K562 (cell line): Measurements from ENCODE around the gene DAGLA. TPM values are rescaled to one million over a fixed set of nuclear protein-coding genes. Genes with fewer than 3 reads are reported as not detected.
A peak's percentile ranks its signal among the peaks of the same experiment; 100 is the strongest.

ENCODE experiments used
- ARNT ChIP-seq, 2 experiments: fragments of 450-650 bp; IDR thresholded peaks; 2 replicates each; pipeline ENCODE4 v1.6.1; 2016; ENCODE audit warnings: mild to moderate bottlenecking in 1 of 2
- BACH1 ChIP-seq: fragments of 200-800 bp; sonication (Bioruptor generic); IDR thresholded peaks from 2 replicates; pipeline ENCODE4 v1.6.1; 2016; ENCODE audit warnings: missing genetic modification characterization, missing compliant biosample characterization
- BHLHE40 ChIP-seq: IDR thresholded peaks from 2 replicates; pipeline ENCODE4 v1.6.1; 2011; ENCODE audit warnings: low read length, improper control_type of control experiment
- E2F5 ChIP-seq: sonication (generic); formaldehyde crosslinking; IDR thresholded peaks from 2 replicates; pipeline ENCODE4 v1.8.0; 2022; ENCODE audit warnings: mild to moderate bottlenecking, missing genetic modification reagents
- E2F8 ChIP-seq: fragments of 450-650 bp; IDR thresholded peaks from 2 replicates; pipeline ENCODE4 v1.7.1; 2018; ENCODE audit warnings: mild to moderate bottlenecking, low read depth; ENCODE audit not compliant: partially characterized antibody
- GABPA ChIP-seq: fragments of 200-800 bp; sonication (Bioruptor generic); conservative IDR thresholded peaks from 2 replicates; pipeline ENCODE4 v1.6.1; 2016; ENCODE audit warnings: low read depth, missing genetic modification characterization, missing compliant biosample characterization
- GATA2 ChIP-seq: sonication (generic); formaldehyde crosslinking; IDR thresholded peaks from 2 replicates; pipeline ENCODE4 v1.4.0; 2020; ENCODE audit warnings: mild to moderate bottlenecking, missing genetic modification reagents
- KAT7 ChIP-seq: sonication (generic); formaldehyde crosslinking; IDR thresholded peaks from 2 replicates; pipeline ENCODE4 v1.8.0; 2022; ENCODE audit warnings: missing genetic modification reagents, mild to moderate bottlenecking, borderline replicate concordance
- NR1H2 ChIP-seq: sonication (generic); formaldehyde crosslinking; IDR thresholded peaks from 2 replicates; pipeline ENCODE4 v1.4.0; 2020; ENCODE audit warnings: mild to moderate bottlenecking, missing genetic modification reagents
- POLR2A ChIP-seq: fragments of 450-650 bp; conservative IDR thresholded peaks from 2 replicates; pipeline ENCODE4 v1.6.1; 2016
- RBM22 ChIP-seq: fragments of 200-400 bp; formaldehyde crosslinking; IDR thresholded peaks from 2 replicates; pipeline ENCODE4 v1.6.1; 2018; ENCODE audit warnings: low read length, low read depth; ENCODE audit not compliant: poor library complexity, severe bottlenecking
- SPI1 ChIP-seq: IDR thresholded peaks from 2 replicates; pipeline ENCODE4 v1.6.1; 2011; ENCODE audit warnings: low read depth, low read length, control low read depth, borderline replicate concordance
- TAF9B ChIP-seq: fragments of 450-650 bp; IDR thresholded peaks from 2 replicates; pipeline ENCODE4 v1.6.1; 2018; ENCODE audit warnings: mild to moderate bottlenecking; ENCODE audit not compliant: partially characterized antibody
- ZNF12 ChIP-seq: sonication (generic); formaldehyde crosslinking; IDR thresholded peaks from 2 replicates; pipeline ENCODE4 v1.4.0; 2020; ENCODE audit warnings: mild to moderate bottlenecking, missing genetic modification reagents
- ZNF24 ChIP-seq: fragments of 450-650 bp; IDR thresholded peaks from 2 replicates; pipeline ENCODE4 v1.6.1; 2016
- ZNF263 ChIP-seq: sonication (generic); formaldehyde crosslinking; IDR thresholded peaks from 2 replicates; pipeline ENCODE4 v1.8.0; 2022; ENCODE audit warnings: mild to moderate bottlenecking, missing genetic modification reagents, borderline replicate concordance
- ZZZ3 ChIP-seq: fragments of 450-650 bp; IDR thresholded peaks from 2 replicates; pipeline ENCODE4 v1.6.1; 2016; ENCODE audit warnings: antibody characterized with exemption, mild to moderate bottlenecking, moderate library complexity
- polyA plus RNA-seq, 8 experiments: library from polyadenylated mRNA; depleted of rRNA in 4 of 8; stranded (reverse) in 5 of 8; unstranded in 3 of 8; fragments of >200 nt; fragmentation: Nextera tagmentation in 2 of 8; fragmentation: Illumina TruSeq in 1 of 8; extraction: Ambion mirVana in 2 of 8; extraction: Trizol in 1 of 8; gene quantifications; 2 replicates each; pipeline versions ENCODE4 v1.2.1 to v1.2.3, GENCODE V29; 2011 to 2014; ENCODE audit warnings: inconsistent platforms in 1 of 8, missing spikeins in 1 of 8
- total RNA-seq, 7 experiments: library from RNA; depleted of rRNA in 6 of 7; stranded (reverse); fragments of >200 nt in 6 of 7; fragmentation: Illumina TruSeq in 2 of 7; extraction: Trizol in 2 of 7; gene quantifications; 2 replicates each; pipeline versions ENCODE4 v1.2.1 to v1.2.3, GENCODE V29; 2011 to 2021; ENCODE audit warnings: low replicate concordance in 1 of 7
- TF ChIP-seq, protein P1 (sequence below), 3 experiments: fragments of 200-800 bp in 1 of 3; fragments of 250-450 bp in 1 of 3; fragments of 450-650 bp in 1 of 3; sonication (Bioruptor Pico) in 1 of 3; sonication (Bioruptor generic) in 1 of 3; formaldehyde crosslinking in 1 of 3; IDR thresholded peaks; 2 replicates each; pipeline versions ENCODE4 v1.6.1 to v1.8.0; 2016 to 2022; ENCODE audit warnings: mild to moderate bottlenecking in 2 of 3, missing genetic modification characterization in 2 of 3, missing compliant biosample characterization in 1 of 3, moderate library complexity in 1 of 3

Gene DAGLA
- total and polyA plus RNA-seq, 9 of the 15 experiments (the other 6 are each of a cell fraction or from before 2014, with no cell fraction given) = 0.03 to 0.16 (median 0.04) TPM; not detected in 4

DNA sequence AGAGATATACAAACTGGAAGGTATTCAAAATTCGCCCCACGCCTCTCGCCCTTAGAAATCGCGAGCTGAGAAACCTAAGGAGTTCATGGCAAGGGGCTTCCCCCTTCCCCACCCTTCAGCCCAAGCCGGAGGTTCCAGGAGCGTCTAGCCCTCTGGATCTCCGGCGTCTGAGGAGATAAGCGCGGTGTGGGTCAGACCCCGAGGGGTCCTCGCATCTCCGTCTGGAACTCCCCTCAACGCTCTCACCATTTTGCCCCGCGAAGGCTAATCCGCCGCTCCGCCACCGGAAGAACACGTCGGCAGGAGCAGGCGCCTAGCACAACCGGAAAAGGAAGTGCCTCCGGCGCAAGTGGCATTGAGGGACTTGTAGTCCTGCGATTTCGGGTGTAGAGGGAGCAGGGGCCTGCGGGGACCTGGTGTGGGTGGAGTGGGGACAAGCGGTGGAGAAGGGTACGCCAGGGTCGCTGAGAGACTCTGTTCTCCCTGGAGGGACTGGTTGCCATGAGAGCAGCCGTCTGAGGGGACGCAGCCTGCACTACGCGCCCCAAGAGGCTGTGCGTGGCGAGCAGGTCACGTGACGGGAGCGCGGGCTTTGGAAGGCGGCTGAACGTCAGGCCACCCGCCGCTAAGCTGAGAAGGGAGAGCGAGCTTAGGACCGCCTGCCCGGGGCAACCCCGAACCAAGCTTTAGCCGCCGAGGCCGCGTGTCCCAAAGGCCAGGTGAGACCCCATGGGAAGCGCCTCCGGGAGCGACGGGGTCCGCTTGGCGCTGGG is 112.3 kb downstream of the DAGLA start, which contains the start of the genes FEN1 and TMEM258 (continued):
- TF ChIP-seq, protein P1, sequence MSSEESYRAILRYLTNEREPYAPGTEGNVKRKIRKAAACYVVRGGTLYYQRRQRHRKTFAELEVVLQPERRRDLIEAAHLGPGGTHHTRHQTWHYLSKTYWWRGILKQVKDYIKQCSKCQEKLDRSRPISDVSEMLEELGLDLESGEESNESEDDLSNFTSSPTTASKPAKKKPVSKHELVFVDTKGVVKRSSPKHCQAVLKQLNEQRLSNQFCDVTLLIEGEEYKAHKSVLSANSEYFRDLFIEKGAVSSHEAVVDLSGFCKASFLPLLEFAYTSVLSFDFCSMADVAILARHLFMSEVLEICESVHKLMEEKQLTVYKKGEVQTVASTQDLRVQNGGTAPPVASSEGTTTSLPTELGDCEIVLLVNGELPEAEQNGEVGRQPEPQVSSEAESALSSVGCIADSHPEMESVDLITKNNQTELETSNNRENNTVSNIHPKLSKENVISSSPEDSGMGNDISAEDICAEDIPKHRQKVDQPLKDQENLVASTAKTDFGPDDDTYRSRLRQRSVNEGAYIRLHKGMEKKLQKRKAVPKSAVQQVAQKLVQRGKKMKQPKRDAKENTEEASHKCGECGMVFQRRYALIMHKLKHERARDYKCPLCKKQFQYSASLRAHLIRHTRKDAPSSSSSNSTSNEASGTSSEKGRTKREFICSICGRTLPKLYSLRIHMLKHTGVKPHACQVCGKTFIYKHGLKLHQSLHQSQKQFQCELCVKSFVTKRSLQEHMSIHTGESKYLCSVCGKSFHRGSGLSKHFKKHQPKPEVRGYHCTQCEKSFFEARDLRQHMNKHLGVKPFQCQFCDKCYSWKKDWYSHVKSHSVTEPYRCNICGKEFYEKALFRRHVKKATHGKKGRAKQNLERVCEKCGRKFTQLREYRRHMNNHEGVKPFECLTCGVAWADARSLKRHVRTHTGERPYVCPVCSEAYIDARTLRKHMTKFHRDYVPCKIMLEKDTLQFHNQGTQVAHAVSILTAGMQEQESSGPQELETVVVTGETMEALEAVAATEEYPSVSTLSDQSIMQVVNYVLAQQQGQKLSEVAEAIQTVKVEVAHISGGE (CRISPR knock-in tag; IDR thresholded peaks at IDR 0.05) = peak; percentile 77 to 96 (median 79); a peak in 5 of 6 replicates
- peak in 1 of 2 experiments; percentile 96; a peak in 2 of 4 replicates for TF ChIP-seq ARNT (IDR thresholded peaks at IDR 0.05)
- TF ChIP-seq GATA2 = no peak
- TF ChIP-seq NR1H2 (CRISPR knock-in tag) = peak; percentile 66; the same call in 1 of the 2 replicates
- peak; percentile 77 for TF ChIP-seq TAF9B
- TF ChIP-seq POLR2A = peak; percentile 94
- peak; percentile 92 for TF ChIP-seq E2F5 (CRISPR knock-in tag)
- TF ChIP-seq ZNF12 = 0 out of 2 replicates have a peak, but pooled peaks have one; percentile 57
- TF ChIP-seq ZNF263 (CRISPR knock-in tag) = peak; percentile 47; the same call in 1 of the 2 replicates
- TF ChIP-seq SPI1 = peak; percentile 89
- peak; percentile 94 for TF ChIP-seq BHLHE40
- peak; percentile 42 for TF ChIP-seq RBM22
- TF ChIP-seq ZNF24 = 0 out of 2 replicates have a peak, but pooled peaks have one; percentile 35
- 0 out of 2 replicates have a peak, but pooled peaks have one; percentile 25 for TF ChIP-seq BACH1
- TF ChIP-seq KAT7 (CRISPR knock-in tag) = peak; percentile 94
- TF ChIP-seq ZZZ3 = peak; percentile 93; the same call in 1 of the 2 replicates
- TF ChIP-seq E2F8 = peak; percentile 99
- TF ChIP-seq GABPA (tag) = peak; percentile 99
